Body of pancreas (tissue), 4 donors: ENCODE measurements around the gene EWSR1. TPM values are rescaled to one million over a fixed set of nuclear protein-coding genes. Genes with fewer than 3 reads are reported as not detected.

Experiments
- ATAC-seq: fragments of 150-250 bp; one replicate; pipeline ENCODE4 v1.9.1; 2016
- DNase-seq, 4 donors: peaks; one replicate each; pipeline ENCODE4 v3.0.0-alpha.2; 2019
- H3K27ac ChIP-seq, 4 donors: fragments of 200-600 bp; sonication (generic); 1 replicate in 3 of 4; 2 replicates in 1 of 4; pipeline versions ENCODE4 v1.5.1 to v1.6.1; 2016 to 2019; ENCODE audit warnings: mild to moderate bottlenecking in 1 of 4, mixed read lengths in 1 of 4, moderate library complexity in 1 of 4
- H3K27me3 ChIP-seq, 2 donors: fragments of 200-600 bp; sonication (generic); one replicate each; pipeline ENCODE4 v1.6.0; 2016; ENCODE audit warnings: mild to moderate bottlenecking in 1 of 2
- H3K36me3 ChIP-seq, 2 donors: fragments of 200-600 bp; sonication (generic); replicated peaks in 1 of 2; 2 replicates each; pipeline ENCODE4 v1.5.1; 2016; ENCODE audit warnings: low read depth in 2 of 2; ENCODE audit not compliant: insufficient read depth in 1 of 2
- H3K4me1 ChIP-seq: fragments of 200-600 bp; sonication (generic); one replicate; pipeline ENCODE4 v1.6.0; 2016
- H3K4me3 ChIP-seq, 2 donors: fragments of 200-600 bp; sonication (generic); 1 replicate in 1 of 2; 2 replicates in 1 of 2; pipeline ENCODE4 v1.5.1; 2016 to 2019
- H3K9me3 ChIP-seq, 3 donors: fragments of 200-600 bp; sonication (generic); 1 replicate in 2 of 3; 2 replicates in 1 of 3; pipeline ENCODE4 v1.5.1; 2016
- POLR2A ChIP-seq, 3 donors: fragments of 450-650 bp; IDR thresholded peaks; one replicate each; pipeline ENCODE4 v1.6.1; 2016; ENCODE audit warnings: antibody characterized with exemption in 3 of 3, mild to moderate bottlenecking in 2 of 3
- WGBS, 2 donors: methylation state at CpG; one replicate each; pipeline ENCODE4 v1.1.5; 2017; 5-methylcytosine and 5-hydroxymethylcytosine counted together
- intact Hi-C: fragments of 100-400 bp; cut with DNase I; formaldehyde crosslinking; loops from one replicate; pipeline ENCODE4 v1.15.1; 2023
- total RNA-seq, 2 donors: library from RNA; depleted of rRNA; stranded (reverse); fragments of >200 nt; gene quantifications; one replicate each; pipeline ENCODE4 v1.1.0, GENCODE V29; 2016
- TF ChIP-seq, protein P1 (sequence below), 7 experiments: fragments of 450-650 bp in 4 of 7; fragments of 200-600 bp in 3 of 7; sonication (generic) in 3 of 7; IDR thresholded peaks; one replicate each; pipeline ENCODE4 v1.5.1; 2016 to 2019; ENCODE audit warnings: antibody characterized with exemption in 7 of 7

The EWSR1 gene
- total RNA-seq, 2 donors from 2014 or later, result 142 to 175 TPM

DNA sequence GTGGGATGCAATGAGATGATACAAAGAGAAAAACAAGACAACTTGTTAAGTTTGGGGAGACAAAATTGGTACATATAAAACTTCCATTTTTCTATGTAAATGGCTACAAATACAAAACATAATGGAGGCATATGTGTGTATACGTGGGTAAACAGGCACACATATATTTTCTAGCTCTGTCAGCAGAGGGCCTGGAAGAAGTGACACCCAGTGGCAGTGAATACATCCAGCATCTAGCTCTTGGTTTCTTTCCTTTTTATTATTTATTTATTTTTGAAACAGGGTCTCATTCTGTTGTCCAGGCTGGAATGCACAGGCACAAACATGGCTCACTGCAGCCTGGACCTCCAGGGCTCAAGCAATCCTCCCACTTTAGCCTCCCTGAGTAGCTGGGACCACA is 52.5 kb downstream of the EWSR1 start:
- no peak for TF ChIP-seq POLR2A (IDR thresholded peaks at IDR 0.05)
- TF ChIP-seq, protein P1, sequence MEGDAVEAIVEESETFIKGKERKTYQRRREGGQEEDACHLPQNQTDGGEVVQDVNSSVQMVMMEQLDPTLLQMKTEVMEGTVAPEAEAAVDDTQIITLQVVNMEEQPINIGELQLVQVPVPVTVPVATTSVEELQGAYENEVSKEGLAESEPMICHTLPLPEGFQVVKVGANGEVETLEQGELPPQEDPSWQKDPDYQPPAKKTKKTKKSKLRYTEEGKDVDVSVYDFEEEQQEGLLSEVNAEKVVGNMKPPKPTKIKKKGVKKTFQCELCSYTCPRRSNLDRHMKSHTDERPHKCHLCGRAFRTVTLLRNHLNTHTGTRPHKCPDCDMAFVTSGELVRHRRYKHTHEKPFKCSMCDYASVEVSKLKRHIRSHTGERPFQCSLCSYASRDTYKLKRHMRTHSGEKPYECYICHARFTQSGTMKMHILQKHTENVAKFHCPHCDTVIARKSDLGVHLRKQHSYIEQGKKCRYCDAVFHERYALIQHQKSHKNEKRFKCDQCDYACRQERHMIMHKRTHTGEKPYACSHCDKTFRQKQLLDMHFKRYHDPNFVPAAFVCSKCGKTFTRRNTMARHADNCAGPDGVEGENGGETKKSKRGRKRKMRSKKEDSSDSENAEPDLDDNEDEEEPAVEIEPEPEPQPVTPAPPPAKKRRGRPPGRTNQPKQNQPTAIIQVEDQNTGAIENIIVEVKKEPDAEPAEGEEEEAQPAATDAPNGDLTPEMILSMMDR (IDR thresholded peaks at IDR 0.05), result no peak
- no peak overlapping the region for H3K4me3 ChIP-seq
- 55 to 79% methylated on average over 1 of the region's 1 CpG for WGBS, 2 donors
- DNase-seq, result no peak
- no peaks in the 10 kb centered on the region for H3K36me3 ChIP-seq
- no peak overlapping the region for H3K27ac ChIP-seq
- ATAC-seq, result no peak
- no peaks in the 10 kb centered on the region for H3K9me3 ChIP-seq
- intact Hi-C loops, result no loop called here
- H3K27me3 ChIP-seq, result peaks cover 0 to 5% of the 10 kb centered on the region in 2 donors
- H3K4me1 ChIP-seq, result peaks cover 14% of the 10 kb centered on the region

DNA sequence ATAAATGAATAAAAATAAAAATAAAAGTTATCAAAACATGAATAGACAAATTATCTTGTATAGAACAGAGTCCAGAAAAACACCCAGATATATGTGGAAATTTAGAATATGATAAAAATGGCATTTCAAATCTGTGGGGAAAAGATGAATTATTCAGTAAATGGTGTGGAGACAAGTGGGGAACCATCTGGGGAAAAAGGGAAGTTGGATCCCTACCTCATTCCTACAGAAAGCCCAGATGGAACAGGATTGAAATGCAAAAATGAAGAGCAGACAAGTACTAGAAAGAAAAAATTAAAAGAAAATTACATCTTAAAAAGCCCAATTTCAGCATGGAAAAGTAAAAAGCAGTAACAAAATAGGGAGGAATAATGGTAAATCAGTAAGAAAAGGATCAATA is 55.6 kb downstream of the EWSR1 start:
- Histone ChIP-seq H3K4me1 (peaks cover 8% of the 10 kb centered on the region), H3K9me3 (no peaks in the 10 kb centered on the region), H3K36me3 (peaks cover 6 to 12% of the 10 kb centered on the region in 2 donors), H3K27me3 (no peaks in the 10 kb centered on the region), H3K27ac (no peak overlapping the region), H3K4me3 (no peak overlapping the region)
- ATAC-seq (no peak), DNase-seq (no peak)
- intact Hi-C loops, result no loop called here
- TF ChIP-seq POLR2A (IDR thresholded peaks at IDR 0.05), result no peak
- TF ChIP-seq, protein P1 (IDR thresholded peaks at IDR 0.05), result no peak

DNA sequence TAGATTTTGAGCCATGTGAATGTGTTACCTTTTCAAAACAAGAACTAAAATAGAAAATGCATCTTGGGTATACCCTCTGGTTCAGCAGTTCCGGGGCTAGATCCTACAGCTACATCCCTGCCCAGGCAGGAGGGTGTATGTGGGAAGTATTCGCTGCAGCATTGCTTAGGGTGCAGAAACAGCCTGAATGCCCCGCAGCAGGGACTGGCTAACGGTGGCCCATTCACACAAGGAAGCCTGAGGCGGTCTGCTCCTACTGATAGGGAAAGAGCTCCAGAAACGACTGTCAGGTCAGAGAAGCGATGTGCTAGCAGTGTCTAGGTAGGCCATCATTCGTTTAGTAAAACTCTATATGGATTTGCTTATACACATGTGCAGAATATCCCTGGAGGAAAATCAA is 57.3 kb downstream of the EWSR1 start:
- intact Hi-C loops, result no loop called here
- Histone ChIP-seq H3K9me3 (no peaks in the 10 kb centered on the region), H3K27me3 (no peaks in the 10 kb centered on the region), H3K4me1 (peaks cover 8% of the 10 kb centered on the region), H3K27ac (no peak overlapping the region), H3K4me3 (no peak overlapping the region), H3K36me3 (peaks cover 6 to 24% of the 10 kb centered on the region in 2 donors)
- 77 to 84% methylated on average over 8 of the region's 8 CpGs for WGBS, 2 donors
- no peak for ATAC-seq
- no peak for TF ChIP-seq POLR2A (IDR thresholded peaks at IDR 0.05)
- TF ChIP-seq, protein P1 (IDR thresholded peaks at IDR 0.05), result no peak
- DNase-seq, result no peak

DNA sequence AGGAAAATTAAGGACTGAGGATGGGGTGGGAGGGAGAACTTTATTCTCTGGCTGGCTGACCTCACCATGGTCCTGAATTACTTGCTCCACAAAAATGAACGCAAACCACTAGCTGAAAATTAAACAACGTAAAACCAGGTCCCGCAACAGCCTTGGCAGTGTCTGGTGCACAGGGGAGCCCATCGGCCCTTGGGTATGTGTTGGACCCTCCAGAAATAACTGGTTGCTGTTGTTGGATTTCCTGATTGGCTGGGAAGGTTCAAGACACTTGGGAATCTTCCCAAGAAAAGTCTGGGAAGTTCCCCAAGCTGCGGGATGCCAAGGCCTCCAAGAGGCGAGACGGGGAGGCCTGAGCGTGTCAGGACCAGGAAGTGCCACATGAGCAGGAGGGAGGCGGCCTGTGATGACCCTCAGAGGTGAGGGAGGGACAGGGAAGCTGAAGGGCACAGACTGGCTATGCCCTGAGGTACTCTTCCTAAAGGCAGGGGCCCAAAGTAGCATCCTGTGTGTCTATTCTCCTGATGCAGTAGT is 57.8 kb downstream of the EWSR1 start:
- H3K27me3 ChIP-seq, result no peaks in the 10 kb centered on the region
- DNase-seq (no peak), ATAC-seq (no peak)
- TF ChIP-seq, protein P1 (IDR thresholded peaks at IDR 0.05), result no peak
- TF ChIP-seq POLR2A (IDR thresholded peaks at IDR 0.05), result no peak
- no peaks in the 10 kb centered on the region for H3K9me3 ChIP-seq
- 53 to 67% methylated on average over 9 of the region's 9 CpGs for WGBS, 2 donors
- no peak overlapping the region for H3K4me3 ChIP-seq
- intact Hi-C loops, result no loop called here
- no peak overlapping the region for H3K27ac ChIP-seq
- peaks cover 6 to 25% of the 10 kb centered on the region in 2 donors for H3K36me3 ChIP-seq
- peaks cover 8% of the 10 kb centered on the region for H3K4me1 ChIP-seq

DNA sequence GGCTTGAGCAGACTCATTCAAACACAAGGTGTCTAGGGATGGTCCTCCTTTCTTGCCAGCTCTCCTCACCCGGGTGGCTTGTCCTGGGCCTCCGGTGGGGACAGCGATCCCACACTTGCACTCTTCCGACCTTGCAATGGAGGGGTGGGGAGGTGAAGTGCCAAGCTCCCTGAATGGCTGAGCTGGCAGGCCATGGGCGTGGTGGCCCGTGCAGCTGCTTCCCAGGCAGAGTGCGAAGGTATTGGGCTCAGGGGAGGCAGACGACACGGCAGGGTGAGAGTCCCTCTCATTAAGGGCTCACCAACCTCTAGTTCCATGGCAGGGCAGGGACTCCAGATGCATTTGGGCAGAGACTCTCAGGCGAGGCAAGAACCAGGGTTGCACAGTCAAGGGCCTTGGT is 58.4 kb downstream of the EWSR1 start:
- no peaks in the 10 kb centered on the region for H3K27me3 ChIP-seq
- no peak overlapping the region for H3K4me3 ChIP-seq
- 86 to 96% methylated on average over 7 to 9 of the region's 10 CpGs for whole genome bisulfite sequencing, 2 donors
- H3K9me3 ChIP-seq, result no peaks in the 10 kb centered on the region
- peaks cover 5% of the 10 kb centered on the region for H3K4me1 ChIP-seq
- TF ChIP-seq, protein P1 (IDR thresholded peaks at IDR 0.05), result no peak
- TF ChIP-seq POLR2A (IDR thresholded peaks at IDR 0.05), result no peak
- no peak overlapping the region for H3K27ac ChIP-seq
- ATAC-seq (no peak), DNase-seq (no peak)
- intact Hi-C loops, result no loop called here
- peaks cover 6 to 28% of the 10 kb centered on the region in 2 donors for H3K36me3 ChIP-seq
